ENCODE results near the gene SREBF2.

Gene SREBF2

GRCh38 chr22:41832553-41833368 is at the start of gene SREBF2:
TSS of gene SREBF2 (plus strand) at chr22:41833105. CDS start at chr22:41833271, 166 bp downstream.
- Mint-ChIP-seq H3K9me3 (no peaks in the 10 kb centered on the region), H3K27me3 (ENCODE audit: low read depth, poor library complexity) (no peaks in the 10 kb centered on the region), H3K4me3 (peak within 1 kb of the TSS; percentile 98), H3K27ac (peak within 1 kb of the TSS; percentile 100), H3K36me3 (ENCODE audit: low read depth) (peaks cover 15% of the 10 kb centered on the region), H3K4me1 (peaks cover 71% of the 10 kb centered on the region)
- no peak for TF ChIP-seq CTCF (IDR thresholded peaks at IDR 0.05)
- DNase-seq = peak; percentile 99

DNA sequence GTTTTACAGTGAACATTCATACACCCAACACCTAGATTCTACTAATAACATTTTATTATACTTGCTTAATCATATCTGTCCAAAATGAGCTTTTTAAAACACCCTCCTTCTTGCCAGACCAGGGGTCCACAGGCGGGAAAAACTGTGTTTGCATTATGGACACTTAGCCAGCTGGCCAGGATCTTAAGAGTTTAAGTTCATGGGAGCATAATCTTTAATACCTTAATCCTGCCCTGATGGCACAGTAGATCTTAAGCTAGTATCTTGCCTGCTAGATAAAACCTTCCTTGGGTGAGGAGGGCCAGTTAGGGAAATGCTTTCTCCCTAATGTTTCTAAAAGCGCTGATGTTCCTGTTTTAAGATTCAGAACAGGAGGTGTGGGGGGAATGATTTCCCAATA is 45.6 kb upstream of the SREBF2 start:
- Mint-ChIP-seq H3K27me3 (ENCODE audit: low read depth, poor library complexity) (peaks cover 16% of the 10 kb centered on the region), H3K4me3 (no peak overlapping the region), H3K4me1 (no peaks in the 10 kb centered on the region), H3K36me3 (ENCODE audit: low read depth) (no peaks in the 10 kb centered on the region), H3K9me3 (peaks cover 2% of the 10 kb centered on the region), H3K27ac (no peak overlapping the region)
- DNase-seq = no peak
- no peak for TF ChIP-seq CTCF (IDR thresholded peaks at IDR 0.05)

- H3K4me1 Mint-ChIP-seq = peaks cover under 1% of the 10 kb centered on the region
- H3K9me3 Mint-ChIP-seq = peaks cover 4% of the 10 kb centered on the region
- peaks cover 9% of the 10 kb centered on the region for H3K27me3 Mint-ChIP-seq (ENCODE audit: low read depth, poor library complexity)
- no peak for TF ChIP-seq CTCF (IDR thresholded peaks at IDR 0.05)
- H3K36me3 Mint-ChIP-seq (ENCODE audit: low read depth) = no peaks in the 10 kb centered on the region
- DNase-seq = no peak
- H3K4me3 Mint-ChIP-seq = no peak overlapping the region
- H3K27ac Mint-ChIP-seq = no peak overlapping the region
Measured at GRCh38 chr22:41793871-41794270, 39.0 kb upstream of the SREBF2 start.

DNA sequence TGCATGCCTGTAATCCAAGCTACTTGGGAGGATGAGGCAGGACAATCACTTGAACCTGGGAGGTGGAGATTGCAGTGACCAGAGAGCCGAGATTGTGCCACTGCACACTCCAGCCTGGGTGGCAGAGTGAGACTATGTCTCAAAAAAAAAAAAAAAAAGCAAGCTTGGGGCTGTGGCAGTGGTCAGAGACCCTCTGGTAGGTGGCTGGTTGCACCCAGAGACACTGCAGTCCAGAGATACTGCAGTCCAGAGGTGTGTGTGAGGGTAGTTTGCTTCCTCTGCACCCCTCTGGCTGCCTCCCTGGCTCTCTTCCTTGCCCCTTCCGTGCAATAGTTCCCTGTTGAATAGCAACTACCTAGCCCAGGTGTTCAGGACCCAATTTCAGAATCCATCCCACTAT is 34.2 kb upstream of the SREBF2 start:
- no peak overlapping the region for H3K27ac Mint-ChIP-seq
- DNase-seq = no peak
- H3K4me1 Mint-ChIP-seq = peaks cover 31% of the 10 kb centered on the region
- TF ChIP-seq CTCF (IDR thresholded peaks at IDR 0.05) = no peak
- no peaks in the 10 kb centered on the region for H3K9me3 Mint-ChIP-seq
- peaks cover 5% of the 10 kb centered on the region for H3K27me3 Mint-ChIP-seq (ENCODE audit: low read depth, poor library complexity)
- peaks cover 8% of the 10 kb centered on the region for H3K36me3 Mint-ChIP-seq (ENCODE audit: low read depth)
- peak overlapping the region; percentile 66 for H3K4me3 Mint-ChIP-seq

DNA sequence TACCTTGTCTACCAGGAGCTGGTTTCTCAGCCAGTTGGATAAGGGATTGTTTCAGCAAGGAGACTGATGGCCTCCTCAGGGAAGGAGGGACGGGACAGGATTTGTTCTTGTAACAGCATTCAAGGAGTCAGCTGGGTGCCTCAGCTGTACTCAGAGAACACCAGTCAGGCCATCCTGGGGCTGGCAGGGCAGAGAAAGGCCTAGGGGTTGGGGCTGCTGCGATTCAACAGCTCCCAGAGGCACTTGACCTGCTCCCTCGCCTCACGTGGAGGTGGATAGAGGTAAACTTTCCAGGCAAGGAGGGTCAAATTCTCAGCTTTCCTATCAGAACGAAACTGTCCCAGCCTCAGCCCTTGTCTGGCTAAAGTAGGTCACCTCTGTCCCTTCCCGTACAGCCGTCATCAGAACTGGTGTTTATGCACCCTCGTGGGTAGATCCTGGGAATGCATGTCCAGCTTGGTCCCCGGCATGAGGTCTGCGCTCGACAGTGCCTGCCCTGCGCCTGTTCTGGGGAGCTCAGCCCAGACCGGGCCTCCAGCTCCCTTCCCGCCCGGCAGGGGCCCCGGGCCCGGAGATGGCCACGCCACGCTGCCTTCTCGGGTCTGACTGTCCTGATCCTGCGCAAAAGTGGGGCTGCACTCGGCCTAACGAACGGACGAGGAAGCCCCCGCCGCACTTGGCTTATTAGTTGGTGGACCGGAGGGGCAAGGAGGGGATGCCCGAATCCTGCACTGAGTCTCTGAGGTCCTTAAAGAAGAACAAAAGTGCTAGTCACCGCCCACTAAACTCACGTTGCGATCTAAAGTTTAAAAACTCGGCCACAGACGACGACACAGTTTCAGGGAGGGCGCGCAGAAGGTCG is 33.2 kb upstream of the SREBF2 start:
- no peak for TF ChIP-seq CTCF (IDR thresholded peaks at IDR 0.05)
- Mint-ChIP-seq H3K27me3 (ENCODE audit: low read depth, poor library complexity) (peaks cover 7% of the 10 kb centered on the region), H3K9me3 (no peaks in the 10 kb centered on the region), H3K4me1 (peaks cover 31% of the 10 kb centered on the region), H3K36me3 (ENCODE audit: low read depth) (peaks cover 14% of the 10 kb centered on the region), H3K27ac (peak overlapping the region; percentile 59), H3K4me3 (peak overlapping the region; percentile 89)
- DNase-seq = peak; percentile 27
